Measurements from ENCODE around the gene SAMD4B. TPM values are rescaled to one million over a fixed set of nuclear protein-coding genes. Genes with fewer than 3 reads are reported as not detected.

SAMD4B gene
- total and polyA plus RNA-seq, 9 of the 15 experiments (the other 6 are each of a cell fraction or from before 2014, with no cell fraction given), result 3.4 to 90.5 (median 38.0) TPM

GRCh38 chr19:39381910-39382611 lies 39.8 kb downstream of the SAMD4B start:
- H3K36me3 ChIP-seq (ENCODE audit: control insufficient read depth, insufficient read depth, low read length), result peaks cover 100% of the 10 kb centered on the region
- BruUV-seq (replicated peaks), result no TSS peak
- 23% methylated on average over 10 of the region's 10 CpGs for WGBS (ENCODE audit: insufficient coverage, low coverage, missing lambda C conversion rate)
- TF ChIP-seq LCOR (CRISPR knock-in tag; IDR thresholded peaks at IDR 0.05) (no peak), RREB1 (CRISPR knock-in tag; IDR thresholded peaks at IDR 0.05) (no peak), RBM14 (IDR thresholded peaks at IDR 0.05; ENCODE audit: borderline replicate concordance, insufficient read depth, low read depth, low read length) (no peak)

More at GRCh38 chr19:39381910-39382611, 39.8 kb downstream of the SAMD4B start:
- no peak overlapping the region for H3K4me3 ChIP-seq
- no peak overlapping the region for H3K9ac ChIP-seq (ENCODE audit: insufficient read depth in 1 of 2, low read depth in 2 of 2, low read length in 2 of 2)
- FAIRE-seq (peak; percentile 99), DNase-seq (ENCODE audit: extremely low read depth in 1 of 4, low spot score in 3 of 4) (peak in 3 of 4 experiments; percentile 48 to 90 (median 84)), ATAC-seq (peak; percentile 93)
- peaks cover 30% of the 10 kb centered on the region for H4K20me1 ChIP-seq (replicated peaks; ENCODE audit: control insufficient read depth, insufficient read depth, low read length)
- H2AFZ ChIP-seq (ENCODE audit: low read depth, low read length), result no peak overlapping the region
- H3K79me2 ChIP-seq (ENCODE audit: control insufficient read depth, insufficient read depth, low read length), result 0 out of 3 replicates have a peak, but pooled peaks cover 3% of the 10 kb centered on the region
- H3K4me2 ChIP-seq (ENCODE audit: insufficient read depth, low read length), result no peak overlapping the region
- no peaks in the 10 kb centered on the region for H3K9me3 ChIP-seq (replicated peaks; ENCODE audit: control insufficient read depth, insufficient read depth, low read depth, low read length)
- in situ Hi-C loops (cut with MboI), result no loop called here
- CTCF ChIA-PET (ENCODE audit: low intra/inter-chr PET ratio), result no interaction called here
- intact Hi-C loops (cut with micrococcal nuclease), result no loop called here
- peaks cover 13% of the 10 kb centered on the region for H3K9me1 ChIP-seq (ENCODE audit: control insufficient read depth, insufficient read depth, low read length)
- H3K4me1 ChIP-seq (replicated peaks in 1 of 2; ENCODE audit: control insufficient read depth in 2 of 2, insufficient read depth in 2 of 2, low read length in 2 of 2), result peaks cover 17 to 32% of the 10 kb centered on the region in 2 experiments
- no peak overlapping the region for H3K27ac ChIP-seq (ENCODE audit: extremely low read depth, low read depth, low read length)
- no peaks in the 10 kb centered on the region for H3K27me3 ChIP-seq (ENCODE audit: control insufficient read depth in 2 of 2, insufficient read depth in 2 of 2, low read length in 2 of 2)
- POLR2A ChIA-PET, result interaction anchor here (1.0 to 1.4 kb wide), 3 partner anchors 9 to 220 kb away, joined by 3 to 9 read pairs (median 3); partner anchors contain the start of genes MED29, PAF1 and ZFP36

All from K562 (cell line).